Superior temporal gyrus (tissue), 1 donor: ENCODE measurements around the gene CAMTA1.
"Not testable (repeated sequence)": the region's sequence is repeated elsewhere in the genome, so short reads cannot be mapped to it uniquely, and the experiment has no call there.

Experiments used
- DNase-seq: peaks from one replicate; pipeline ENCODE4 v3.0.0-alpha.2; 2016; ENCODE audit errors: extremely low spot score

CAMTA1 gene

DNA sequence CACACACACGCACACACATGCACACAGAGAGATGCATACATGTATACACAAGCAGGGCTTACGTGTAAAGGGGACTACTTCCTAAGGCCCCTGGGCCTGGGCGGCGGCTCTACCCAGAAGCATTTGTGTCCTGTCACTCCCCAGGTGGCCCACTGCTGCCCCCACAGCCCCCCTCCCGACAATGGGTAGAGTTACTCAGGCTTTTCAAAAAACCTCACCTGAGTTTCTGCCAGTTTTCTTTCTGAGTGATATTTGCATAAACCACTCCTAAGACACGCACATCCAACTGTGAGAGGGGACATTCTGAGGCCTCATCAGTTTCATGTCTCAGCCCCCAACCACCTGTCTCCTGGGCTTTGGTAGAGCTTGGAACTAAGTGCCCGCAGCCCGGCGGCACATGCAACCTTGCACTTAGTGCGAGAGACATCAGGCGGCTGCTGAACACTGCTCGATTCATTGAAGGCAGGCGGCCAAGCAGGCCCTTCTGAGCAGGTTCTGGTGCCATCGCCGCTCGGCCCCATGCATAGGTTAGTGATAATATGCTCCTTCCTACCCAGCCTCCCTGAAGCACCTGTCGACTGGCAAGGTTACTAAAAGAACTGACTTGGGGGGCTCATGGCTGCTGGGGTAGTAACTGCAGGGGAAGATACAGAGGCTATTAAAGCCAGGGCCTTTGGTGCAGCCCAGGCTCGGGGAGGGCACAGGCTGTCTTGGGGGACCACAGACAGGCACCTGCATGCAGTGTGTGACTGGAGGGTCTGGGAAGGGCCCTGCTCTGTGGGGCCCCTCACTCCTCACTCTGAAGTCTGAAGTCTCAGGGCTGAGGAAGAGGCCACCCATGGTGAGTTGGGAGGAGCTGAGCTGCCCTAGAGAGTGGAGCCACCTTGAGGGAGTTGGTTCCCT, 621.6 kb downstream of the CAMTA1 start:
- DNase-seq, result no peak

DNA sequence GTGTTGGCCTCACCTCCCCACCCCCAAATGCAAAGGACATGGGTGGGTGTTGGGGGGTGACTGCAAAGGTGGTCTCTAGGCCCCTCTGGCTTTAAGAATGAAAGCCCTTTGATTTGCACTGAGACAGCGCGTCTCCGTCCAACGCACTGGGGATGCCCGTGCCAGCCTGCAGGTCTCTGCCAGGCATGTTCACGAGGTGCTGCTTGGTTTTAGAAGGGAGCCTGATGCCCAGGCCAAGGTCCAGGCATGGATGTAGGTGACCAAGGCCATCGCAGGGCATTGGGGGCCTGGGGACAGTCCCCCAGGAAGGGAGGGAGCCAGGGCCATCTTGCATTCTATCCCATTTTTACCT, 622.3 kb downstream of the CAMTA1 start:
- no peak for DNase-seq

DNA sequence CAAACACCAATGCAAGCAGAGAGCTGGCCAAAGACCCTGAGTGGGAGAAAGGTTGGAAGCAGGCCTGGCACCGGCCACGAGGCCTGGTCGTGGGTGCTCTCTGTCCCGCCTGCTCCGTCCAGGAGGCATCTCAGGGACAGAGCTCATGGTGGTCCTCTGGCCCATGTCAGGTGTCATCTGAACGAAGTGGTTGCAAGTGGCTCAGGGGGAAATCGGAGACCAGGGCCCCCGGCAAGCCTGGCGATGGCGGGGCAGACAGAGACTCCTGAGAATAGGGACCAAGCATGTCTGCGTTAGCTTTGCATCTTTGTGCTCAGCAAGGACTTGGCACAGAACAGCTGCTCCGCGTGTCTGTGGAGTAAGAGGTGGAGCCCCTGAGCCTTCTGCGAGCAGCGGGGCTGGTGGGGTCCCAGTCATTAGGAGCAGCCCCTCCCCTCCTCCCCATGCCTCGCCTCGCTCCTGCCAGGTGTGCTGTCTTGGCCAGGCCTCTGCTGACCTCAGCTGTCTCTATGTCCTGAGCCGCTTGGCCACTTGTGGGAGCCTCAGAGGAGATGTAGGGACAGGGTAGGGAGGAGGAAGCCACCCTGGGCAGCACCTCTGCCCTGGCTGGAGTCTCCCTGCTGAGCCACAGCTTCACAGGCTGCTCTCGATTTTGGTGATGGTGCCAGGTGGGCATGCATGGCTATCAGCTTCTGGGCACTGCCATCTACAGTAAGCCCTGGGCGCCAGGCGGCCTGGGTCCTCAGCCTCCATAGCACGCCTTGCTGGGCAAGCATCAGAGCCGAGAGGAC, 622.9 kb downstream of the CAMTA1 start:
- DNase-seq, result no peak

DNA sequence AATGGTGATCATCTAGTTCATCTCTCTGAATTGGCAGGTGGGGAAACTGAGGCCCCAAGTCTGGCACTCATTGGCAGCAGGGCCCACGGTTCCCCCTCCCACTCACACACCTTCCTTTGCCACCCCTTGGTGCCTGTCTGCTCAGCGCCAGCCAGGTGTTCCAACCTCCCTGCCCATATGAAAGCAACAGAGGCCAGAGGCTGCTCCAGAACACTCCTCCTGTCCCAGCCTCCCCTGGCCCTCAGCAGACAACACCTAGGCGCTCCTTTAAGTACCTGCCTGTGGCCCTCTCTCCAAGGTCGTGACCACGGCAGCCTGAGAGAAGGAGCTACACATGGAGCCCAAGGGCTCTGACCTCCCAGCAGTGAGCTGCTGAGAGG, 623.5 kb downstream of the CAMTA1 start:
- DNase-seq, result no peak

DNA sequence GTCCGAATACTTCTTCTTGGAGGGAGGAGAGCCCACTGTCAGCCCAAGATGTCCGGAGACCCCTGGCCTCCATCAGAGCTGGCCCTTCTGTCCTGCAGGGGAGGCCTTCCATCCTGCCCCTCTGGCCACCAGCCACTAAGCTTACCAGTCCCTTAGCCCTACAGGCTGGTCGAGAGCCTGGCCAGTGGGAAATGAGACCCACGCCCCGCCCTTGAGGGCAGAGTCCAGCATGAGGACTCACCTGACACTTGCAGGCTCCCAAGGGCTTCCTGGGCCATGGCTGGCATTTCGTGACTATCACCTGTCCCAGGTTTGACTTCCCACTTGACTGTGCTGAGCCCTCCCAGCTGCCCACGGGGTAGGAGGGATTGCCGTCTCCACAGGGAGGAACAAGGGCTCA, 624.0 kb downstream of the CAMTA1 start:
- no peak for DNase-seq

DNA sequence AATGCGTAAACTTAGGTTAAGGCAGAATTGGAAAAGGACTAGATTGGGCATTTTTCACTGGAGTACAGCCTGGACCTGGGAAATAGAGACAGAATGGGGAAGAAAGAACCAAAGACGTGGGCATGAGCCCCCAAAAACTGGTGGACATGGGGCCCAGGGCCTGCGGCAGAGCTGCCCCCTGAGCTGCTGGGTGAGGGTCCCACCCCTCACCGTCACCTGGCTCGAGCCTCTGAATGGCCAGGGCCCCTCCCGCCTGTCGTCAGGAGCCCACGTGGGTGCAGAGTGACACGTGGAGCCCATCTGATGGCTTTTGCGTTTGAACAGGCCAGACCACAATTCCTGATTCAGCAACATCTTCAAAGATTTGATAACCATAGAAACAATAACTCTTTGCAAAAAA, 624.9 kb downstream of the CAMTA1 start:
- no peak for DNase-seq

DNA sequence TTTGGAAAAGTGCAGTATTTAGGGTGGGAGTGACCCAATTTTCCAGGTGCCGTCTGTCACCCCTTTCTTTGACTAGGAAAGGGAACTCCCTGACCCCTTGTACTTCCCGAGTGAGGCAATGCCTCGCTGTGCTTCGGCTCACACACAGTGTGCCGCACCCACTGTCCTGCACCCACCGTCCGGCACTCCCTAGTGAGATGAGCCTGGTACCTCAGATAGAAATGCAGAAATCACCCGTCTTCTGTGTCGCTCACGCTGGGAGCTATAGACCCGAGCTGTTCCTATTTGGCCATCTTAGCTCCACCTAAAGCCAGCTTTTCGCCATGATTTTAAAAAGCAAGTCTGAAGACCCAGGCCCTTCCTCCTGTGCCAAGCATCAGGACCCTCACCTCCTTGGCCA, 632.4 kb downstream of the CAMTA1 start:
- DNase-seq, result not testable (repeated sequence)

DNA sequence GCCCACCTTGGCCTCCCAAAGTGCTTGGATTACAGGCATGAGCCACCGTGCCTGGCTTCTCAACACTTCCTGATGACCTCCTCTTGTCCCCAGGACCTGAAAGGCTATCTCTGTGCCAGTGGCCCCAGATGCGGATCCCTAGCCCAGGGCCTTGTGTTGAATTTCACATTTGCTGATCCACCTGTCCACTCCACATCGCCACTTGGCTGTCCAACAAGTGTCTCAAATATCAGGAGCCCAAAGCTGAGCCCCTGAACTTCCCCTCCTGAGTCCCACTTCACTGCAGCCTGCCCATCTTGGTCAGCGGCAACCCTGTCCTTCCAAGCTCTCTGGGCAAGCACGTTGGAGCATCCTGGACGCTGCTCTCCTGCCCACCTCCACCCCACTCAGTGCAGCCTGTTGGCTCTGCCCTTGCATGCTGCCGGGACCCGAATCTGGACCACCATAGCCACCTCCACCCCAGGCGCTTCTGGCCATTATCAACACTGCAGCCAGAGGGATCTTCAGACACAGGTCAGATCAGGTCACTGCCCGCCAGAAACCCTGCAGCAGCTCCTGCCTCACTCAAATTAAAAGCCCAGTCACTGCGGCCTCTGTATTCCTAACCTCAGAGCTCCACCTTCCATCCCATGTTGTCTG, 633.3 kb downstream of the CAMTA1 start:
- no peak for DNase-seq

DNA sequence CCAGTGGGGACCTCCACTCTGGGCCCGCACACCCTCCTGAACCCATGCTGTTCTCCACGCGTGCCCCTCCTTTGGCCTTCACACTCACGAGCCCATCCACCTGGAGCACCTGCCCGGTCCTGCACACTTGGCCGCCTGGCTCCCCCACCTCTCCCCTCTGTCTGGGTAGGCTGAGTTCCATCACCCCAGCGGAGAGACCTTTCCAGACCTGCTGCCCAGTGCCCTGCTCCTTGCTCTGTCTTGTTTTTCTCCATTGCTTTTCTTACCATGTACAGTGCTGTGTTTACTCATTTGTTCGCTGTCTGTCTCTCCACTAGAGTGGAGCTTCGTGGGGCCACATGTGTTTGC, 634.8 kb downstream of the CAMTA1 start:
- no peak for DNase-seq

DNA sequence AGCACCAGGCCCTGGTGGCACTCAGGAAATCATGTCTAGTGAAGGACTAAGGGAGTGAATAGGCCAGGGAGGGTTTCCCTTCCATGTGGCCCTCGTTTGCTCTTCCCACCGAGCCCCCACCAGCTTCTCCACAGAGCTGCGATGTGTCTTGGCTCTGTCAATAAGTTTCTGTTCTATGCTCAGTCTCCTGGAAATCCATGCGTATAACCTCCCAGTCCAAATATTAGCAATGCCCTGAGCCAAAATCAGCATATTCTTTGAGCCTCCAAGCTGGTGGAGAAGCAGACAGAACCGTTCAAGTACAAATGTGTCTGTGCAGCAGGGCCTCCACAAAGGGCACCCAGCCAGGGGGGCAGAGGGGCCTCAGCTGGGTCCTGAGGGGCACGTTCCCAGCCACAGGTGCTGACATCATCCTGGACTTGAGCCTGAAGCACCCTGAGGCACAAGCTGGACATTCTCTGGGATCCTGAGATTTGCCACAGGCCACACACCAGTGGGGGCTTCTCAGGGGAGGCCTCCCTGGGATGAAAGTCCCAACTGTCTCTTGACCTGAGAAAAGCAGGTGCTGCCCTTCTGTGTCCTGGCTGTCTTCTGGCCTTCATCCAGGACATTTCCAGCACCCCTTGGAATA, 635.3 kb downstream of the CAMTA1 start:
- DNase-seq, result no peak

DNA sequence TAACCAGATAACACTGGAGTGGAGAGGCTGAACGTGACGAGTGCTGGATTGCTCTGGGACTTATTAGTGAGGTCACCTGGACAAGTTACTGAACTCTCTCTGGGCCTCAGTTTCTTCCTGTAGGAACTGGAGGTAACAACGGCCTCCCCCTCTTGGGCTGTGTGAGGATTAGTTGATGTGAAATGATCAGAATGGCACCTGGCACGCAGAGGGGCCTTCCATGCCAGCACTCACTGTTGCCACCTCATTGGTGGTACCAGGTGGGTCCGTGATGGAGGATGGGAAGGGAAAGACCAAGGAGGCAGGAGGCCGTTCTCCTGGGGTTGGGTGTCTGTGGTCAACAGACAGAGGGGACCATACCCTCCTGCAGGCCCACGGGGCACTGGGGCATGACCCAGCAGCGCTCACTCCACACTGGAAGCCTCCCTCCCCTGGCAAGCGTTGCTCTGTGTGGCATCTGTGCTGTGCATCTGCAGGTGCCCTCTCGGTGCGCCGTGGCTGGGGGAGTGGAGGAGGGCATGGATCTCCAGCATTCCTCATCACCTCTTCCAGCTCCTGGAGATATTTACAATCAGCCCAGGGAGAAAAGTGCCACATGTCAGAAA, 636.3 kb downstream of the CAMTA1 start:
- no peak for DNase-seq

DNA sequence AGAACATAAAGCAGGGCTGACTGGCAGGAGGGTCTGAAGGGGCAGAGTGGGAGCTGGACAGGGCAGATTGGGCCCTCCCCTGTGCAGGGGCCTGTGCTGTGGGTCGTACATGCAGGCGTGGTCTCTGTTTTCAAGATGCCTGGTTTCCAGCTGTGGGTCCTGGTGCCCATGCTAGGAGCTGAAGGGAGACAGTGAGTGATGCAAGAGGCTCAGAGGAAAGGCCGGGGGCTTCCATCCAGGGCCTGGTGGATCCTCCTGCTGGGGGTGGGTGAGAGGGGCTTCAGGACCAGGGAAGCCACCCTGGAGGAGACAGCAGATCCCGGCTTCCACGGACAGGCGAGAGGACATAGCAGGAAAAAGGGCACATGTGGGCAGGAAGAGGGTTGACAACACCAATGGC, 636.8 kb downstream of the CAMTA1 start:
- no peak for DNase-seq

DNA sequence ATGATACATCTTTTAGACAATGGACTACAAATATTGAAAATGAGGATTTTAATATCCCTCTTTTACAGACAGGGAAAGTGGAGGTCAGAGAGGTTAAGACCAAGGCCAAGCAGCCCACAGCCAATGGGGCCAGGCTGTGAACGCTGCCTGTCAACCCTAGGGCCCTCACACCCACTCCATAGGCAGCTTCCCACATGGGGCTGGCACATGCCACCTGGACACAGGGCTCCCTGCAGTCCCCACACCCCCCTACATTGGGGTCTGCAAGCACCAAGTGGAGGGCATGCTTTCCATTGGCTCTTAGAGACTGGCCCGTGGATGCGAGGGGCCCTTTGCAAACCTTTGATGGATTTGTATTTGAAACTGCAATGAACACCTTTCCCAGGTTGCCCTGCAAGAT, 637.3 kb downstream of the CAMTA1 start:
- no peak for DNase-seq

DNA sequence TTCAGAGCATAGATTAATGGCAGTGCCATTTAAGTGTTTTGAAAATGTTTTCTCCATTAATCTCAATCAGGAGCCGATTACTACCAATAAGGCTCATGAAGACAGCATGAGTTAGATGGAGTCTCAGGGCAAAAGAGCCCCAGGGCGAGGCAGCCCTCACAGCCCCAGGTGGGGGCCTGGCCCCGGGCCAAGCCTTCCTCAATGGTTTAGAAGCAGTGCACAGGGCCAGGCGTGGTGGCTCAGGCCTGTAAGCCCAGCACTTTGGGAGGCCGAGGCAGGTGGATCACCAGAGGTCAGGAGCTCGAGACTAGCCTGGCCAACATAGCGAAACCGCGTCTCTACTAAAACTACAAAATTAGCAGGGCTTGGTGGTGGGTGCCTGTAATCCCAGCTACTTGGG, 637.7 kb downstream of the CAMTA1 start:
- DNase-seq, result no peak

DNA sequence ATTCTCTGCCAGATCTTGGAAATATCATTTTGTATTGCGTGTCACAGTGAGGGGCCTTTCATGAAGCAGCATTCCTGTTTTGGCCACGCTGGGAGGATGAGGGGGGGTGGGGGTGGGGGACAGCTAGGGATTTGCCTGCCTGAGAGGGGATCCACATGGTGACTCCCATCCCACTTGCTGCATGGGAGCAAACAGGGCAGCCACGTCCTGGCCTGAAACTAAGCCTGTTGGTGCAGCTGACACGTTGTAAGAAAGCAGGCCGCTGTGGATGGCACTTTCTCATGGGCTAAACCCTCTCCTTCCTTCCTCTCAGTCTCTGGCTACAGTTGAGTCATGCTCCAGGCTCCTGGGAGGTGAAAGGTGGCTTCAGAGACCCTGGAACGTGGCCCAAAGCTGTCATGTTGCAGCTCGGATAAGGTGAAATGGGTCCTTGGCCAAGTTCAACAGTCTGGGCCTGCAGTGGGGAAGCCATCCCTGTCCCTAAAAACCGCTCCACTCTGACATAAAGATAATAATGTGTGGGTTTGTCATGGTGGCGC, 639.2 kb downstream of the CAMTA1 start:
- no peak for DNase-seq

DNA sequence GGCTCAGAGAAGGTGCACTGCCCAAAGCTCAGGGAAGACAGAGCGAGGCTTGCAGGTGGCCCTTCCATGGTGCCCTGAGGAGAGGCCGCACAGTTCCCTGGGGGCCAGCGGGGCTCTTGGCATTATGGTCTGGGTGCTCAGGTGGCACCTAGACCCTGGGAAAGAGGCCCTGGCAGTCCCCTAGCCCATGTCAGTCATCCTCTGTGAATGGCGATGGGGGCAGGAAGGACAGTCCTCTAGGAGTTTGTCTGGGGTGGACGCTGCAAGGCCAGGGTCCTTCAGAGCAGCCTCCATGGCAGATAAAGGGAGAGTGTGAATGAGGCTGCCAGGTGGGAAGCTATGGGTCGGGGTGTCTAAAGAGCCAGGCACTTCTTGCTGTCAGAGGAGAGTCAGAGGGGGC, 640.0 kb downstream of the CAMTA1 start:
- DNase-seq, result no peak

DNA sequence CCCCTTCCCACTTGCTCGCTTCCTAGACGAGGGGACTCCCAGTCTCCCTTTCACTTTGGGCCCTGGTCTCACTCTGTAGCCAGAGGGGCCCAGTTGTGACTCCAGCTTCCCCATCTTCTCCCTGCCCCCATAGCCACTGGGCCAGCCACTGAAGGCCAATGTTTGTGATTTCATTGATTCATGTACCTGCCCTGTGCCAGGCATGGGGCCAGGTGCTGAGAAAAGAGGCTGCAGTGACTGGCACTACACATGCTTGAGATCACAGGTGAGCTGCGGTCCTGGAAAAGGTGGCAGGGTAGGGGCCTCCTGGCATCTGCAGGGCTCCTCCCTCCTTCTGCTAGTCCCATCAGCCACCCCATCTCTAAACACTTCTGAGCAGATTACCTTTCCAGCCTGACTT, 640.5 kb downstream of the CAMTA1 start:
- DNase-seq, result no peak

DNA sequence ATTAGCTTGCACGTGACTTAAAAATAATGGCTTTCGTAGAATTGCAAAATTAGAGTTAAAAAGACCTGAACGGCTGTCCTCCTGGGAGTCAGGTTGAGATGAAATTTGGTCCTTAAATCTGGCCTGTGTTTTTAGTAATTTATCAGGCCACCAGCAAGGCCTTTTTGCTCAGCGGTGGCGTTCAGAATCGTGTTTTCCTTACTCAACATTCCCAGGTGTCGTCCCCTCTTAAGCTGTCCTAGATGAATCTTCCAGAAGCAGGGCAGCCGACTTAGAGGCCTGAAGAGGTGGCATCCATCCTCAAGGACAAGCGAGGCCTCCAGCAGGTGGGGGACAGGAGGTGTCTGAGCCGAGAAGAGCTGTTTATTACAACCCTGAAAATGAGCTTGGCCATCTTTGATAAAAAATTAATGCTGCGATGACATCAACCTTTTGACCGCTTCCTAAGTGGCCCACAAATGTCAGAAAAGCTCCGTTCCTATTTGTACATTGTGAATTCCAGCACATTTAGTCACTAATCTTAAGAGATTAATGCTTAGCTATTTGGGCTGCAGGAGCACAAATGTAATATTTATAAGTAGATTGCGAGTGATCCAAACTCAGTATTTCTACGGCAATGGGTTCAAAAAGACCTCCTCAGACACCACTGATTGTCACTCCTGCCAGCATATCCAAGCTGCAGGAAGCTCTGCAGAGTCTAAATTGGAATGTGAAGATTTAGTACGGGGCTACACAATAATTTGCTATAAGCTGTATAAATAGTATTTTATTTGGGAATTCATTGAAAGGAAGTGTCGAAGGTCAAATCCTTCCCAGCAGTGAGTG, 641.7 kb downstream of the CAMTA1 start:
- no peak for DNase-seq

DNA sequence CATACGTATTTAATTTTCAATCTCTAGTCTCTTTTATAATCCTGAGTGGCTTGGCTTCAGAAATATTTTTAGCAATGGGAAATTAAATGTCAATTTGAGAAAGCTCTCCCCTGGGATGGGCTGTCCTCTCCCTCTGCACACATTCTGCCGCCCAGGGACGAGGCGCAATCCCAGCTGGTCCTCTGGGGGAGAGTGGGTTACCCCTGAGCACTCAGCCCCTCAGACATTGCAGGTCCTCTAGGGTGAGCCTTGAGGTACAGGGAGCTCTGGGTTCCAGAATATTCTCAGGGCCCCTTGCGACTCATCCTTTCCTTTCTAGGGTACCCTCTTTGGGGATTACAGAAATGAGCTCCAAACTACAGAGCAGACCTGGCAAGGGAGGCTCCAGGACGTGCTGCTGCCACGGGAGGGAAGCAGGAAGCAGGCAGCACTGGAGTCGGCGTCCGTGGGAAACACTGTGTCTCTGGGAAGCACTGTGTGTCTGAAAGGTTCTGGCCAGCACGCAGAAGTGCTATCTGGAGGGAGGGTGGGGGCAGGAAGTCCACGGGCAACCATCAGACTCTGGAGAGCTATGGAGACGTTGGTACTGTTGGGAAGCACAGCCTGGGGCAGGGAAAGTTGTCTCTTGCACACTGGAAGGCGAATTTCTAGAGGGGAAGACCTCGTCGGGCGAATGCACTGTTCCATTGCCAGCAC, 642.5 kb downstream of the CAMTA1 start:
- no peak for DNase-seq

DNA sequence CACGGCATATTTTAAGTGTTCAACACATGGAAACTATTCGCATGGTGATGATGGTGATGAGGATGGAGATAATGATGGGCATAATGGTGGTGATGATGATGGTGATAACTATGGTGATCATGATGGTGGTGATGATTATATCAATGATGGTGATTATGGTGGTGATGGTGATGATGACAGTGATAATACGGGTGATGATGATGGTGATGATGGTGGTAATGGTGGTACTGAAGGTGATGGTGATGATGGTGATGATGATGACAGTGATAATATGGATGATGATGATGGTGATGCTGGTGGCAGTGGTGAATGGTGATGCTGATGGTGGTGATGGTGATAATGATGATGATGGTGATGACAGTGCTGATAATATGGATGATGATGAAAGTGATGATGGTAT, 644.0 kb downstream of the CAMTA1 start:
- DNase-seq, result no peak
